Measurements from ENCODE around the gene MUTYH. TPM values are rescaled to one million over a fixed set of nuclear protein-coding genes. Genes with fewer than 3 reads are reported as not detected.
A peak's percentile ranks its signal among the peaks of the same experiment; 100 is the strongest.
"Not testable (repeated sequence)": the region's sequence is repeated elsewhere in the genome, so short reads cannot be mapped to it uniquely, and the experiment has no call there.

MUTYH gene
- total RNA-seq, 1 experiment from 2014 or later, result 53.2 TPM

DNA sequence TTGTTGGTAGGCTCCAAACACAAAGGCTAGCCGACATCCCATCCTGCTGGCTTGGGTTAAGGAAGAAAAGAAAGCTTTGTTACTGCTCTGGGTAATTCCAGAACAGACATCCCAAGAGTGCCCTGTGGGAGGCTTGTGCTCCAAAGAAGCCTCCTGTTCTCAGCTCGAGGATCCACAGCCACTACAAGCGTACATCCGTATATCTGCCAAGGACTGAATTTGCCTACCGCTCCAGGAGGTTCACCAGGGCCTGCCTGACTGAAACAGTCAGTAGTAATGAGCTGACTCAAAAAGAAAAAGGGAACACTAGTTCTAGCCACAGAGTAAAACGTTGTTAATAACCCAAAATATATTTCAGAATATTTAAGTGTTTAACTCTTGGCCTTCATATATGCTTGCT lies 24.8 kb upstream of the MUTYH start:
- H3K4me2 ChIP-seq, result no peak overlapping the region
- H3K4me1 ChIP-seq (replicated peaks; ENCODE audit: insufficient read depth), result peaks cover under 1% of the 10 kb centered on the region; the same call in 1 of the 2 replicates
- no peaks in the 10 kb centered on the region for H3K27me3 ChIP-seq (ENCODE audit: insufficient read depth, low read depth)
- TF ChIP-seq EZH2 (IDR thresholded peaks at IDR 0.05; ENCODE audit: low read depth), result no peak
- TF ChIP-seq, protein P1, sequence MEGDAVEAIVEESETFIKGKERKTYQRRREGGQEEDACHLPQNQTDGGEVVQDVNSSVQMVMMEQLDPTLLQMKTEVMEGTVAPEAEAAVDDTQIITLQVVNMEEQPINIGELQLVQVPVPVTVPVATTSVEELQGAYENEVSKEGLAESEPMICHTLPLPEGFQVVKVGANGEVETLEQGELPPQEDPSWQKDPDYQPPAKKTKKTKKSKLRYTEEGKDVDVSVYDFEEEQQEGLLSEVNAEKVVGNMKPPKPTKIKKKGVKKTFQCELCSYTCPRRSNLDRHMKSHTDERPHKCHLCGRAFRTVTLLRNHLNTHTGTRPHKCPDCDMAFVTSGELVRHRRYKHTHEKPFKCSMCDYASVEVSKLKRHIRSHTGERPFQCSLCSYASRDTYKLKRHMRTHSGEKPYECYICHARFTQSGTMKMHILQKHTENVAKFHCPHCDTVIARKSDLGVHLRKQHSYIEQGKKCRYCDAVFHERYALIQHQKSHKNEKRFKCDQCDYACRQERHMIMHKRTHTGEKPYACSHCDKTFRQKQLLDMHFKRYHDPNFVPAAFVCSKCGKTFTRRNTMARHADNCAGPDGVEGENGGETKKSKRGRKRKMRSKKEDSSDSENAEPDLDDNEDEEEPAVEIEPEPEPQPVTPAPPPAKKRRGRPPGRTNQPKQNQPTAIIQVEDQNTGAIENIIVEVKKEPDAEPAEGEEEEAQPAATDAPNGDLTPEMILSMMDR (conservative IDR thresholded peaks at IDR 0.05), result no peak
- no peak for DNase-seq
- ChIA-PET CTCF (no interaction called here), POLR2A (ENCODE audit: unreplicated experiment) (no interaction called here)
- no peaks in the 10 kb centered on the region for H3K79me2 ChIP-seq (ENCODE audit: low read depth)
- no peak overlapping the region for H3K4me3 ChIP-seq
- no peaks in the 10 kb centered on the region for H3K9me2 ChIP-seq (ENCODE audit: insufficient read depth)
- H3K9me3 ChIP-seq (ENCODE audit: insufficient read depth, low read depth), result no peaks in the 10 kb centered on the region
- no peaks in the 10 kb centered on the region for H3K36me3 ChIP-seq (ENCODE audit: low read depth)
- no TSS peak for BruUV-seq (replicated peaks)
- H3K27ac ChIP-seq, result no peak overlapping the region
- intact Hi-C loops (cut with micrococcal nuclease; ENCODE audit: unreplicated experiment), result no loop called here
- no peaks in the 10 kb centered on the region for H4K20me1 ChIP-seq (ENCODE audit: insufficient read depth)
- no peak overlapping the region for H2AFZ ChIP-seq
- H3F3A ChIP-seq (ENCODE audit: insufficient read depth, low read depth), result peaks cover 11% of the 10 kb centered on the region; the same call in 1 of the 2 replicates

DNA sequence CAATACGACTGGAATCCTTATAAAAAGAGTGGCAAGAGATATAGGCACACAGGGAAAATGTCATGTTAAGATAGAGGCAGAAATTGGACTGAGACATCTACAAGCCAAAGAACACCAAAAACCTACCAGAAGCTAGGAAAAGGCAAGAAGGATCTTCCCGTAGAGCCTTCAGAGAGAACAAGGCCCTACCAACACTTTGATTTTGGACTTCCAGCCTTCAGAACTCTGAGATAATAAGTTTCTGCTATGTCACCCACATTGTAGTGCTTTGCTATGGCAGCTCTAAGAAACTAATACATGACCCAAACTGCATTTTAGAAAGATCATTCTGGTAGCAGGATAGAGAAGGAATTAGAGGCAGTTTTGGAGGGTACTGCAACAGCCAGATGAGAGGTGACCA lies 24.1 kb upstream of the MUTYH start:
- intact Hi-C loops (cut with micrococcal nuclease; ENCODE audit: unreplicated experiment), result no loop called here
- ChIA-PET POLR2A (ENCODE audit: unreplicated experiment) (no interaction called here), CTCF (no interaction called here)

DNA sequence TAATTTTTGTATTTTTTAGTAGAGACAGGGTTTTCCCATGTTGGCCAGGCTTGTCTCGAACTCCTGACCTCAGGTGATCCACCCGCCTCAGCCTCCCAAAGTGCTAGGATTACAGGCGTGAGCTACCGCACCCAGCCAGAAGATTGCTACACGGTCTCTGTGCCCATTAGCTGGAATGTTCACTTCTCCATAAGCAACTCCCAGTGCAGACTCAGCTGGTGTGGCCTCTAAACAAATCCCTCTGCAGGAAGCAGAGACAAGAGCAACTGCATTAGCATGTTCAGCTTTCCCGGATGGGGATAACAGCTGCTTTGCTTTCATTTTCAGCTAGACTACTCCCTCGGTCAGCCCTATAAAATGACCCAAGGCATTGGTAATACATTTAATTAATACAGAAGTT lies 20.7 kb upstream of the MUTYH start:
- H3K27me3 ChIP-seq (ENCODE audit: insufficient read depth, low read depth); H3K79me2 ChIP-seq (ENCODE audit: low read depth); H3K36me3 ChIP-seq (ENCODE audit: low read depth); H3K27ac ChIP-seq; BruUV-seq (replicated peaks); H3K4me3 ChIP-seq; H3K9me2 ChIP-seq (ENCODE audit: insufficient read depth); H2AFZ ChIP-seq; H3K9me3 ChIP-seq (ENCODE audit: insufficient read depth, low read depth); H4K20me1 ChIP-seq (ENCODE audit: insufficient read depth); H3K4me2 ChIP-seq: not testable (repeated sequence)
- ChIA-PET CTCF (interaction anchor here (0.6 to 0.8 kb wide), 2 partner anchors 130 to 237 kb away, joined by 9 read pairs; partner anchors contain the start of gene TESK2), POLR2A (ENCODE audit: unreplicated experiment) (interaction anchor here (1.1 kb wide), 1 partner anchor 57 kb away, joined by 12 read pairs; no protein-coding TSS in a partner anchor)
- peaks cover 12% of the 10 kb centered on the region for H3K4me1 ChIP-seq (replicated peaks; ENCODE audit: insufficient read depth)
- DNase-seq, result peak in 1 of 2 experiments; percentile 5
- H3F3A ChIP-seq (ENCODE audit: insufficient read depth, low read depth), result peaks cover 19% of the 10 kb centered on the region
- intact Hi-C loops (cut with micrococcal nuclease; ENCODE audit: unreplicated experiment), result loop anchor here (1.0 to 2.0 kb wide), 3 partner anchors 130 to 520 kb away; partner anchors contain the start of gene TESK2

More for the DNA sequence above, 24.1 kb upstream of the MUTYH start:
- H3K79me2 ChIP-seq (ENCODE audit: low read depth), result no peaks in the 10 kb centered on the region
- peaks cover 12% of the 10 kb centered on the region; the same call in 1 of the 2 replicates for H3F3A ChIP-seq (ENCODE audit: insufficient read depth, low read depth)
- no peaks in the 10 kb centered on the region for H3K36me3 ChIP-seq (ENCODE audit: low read depth)
- no TSS peak for BruUV-seq (replicated peaks)
- H4K20me1 ChIP-seq (ENCODE audit: insufficient read depth), result no peaks in the 10 kb centered on the region
- no peak overlapping the region for H2AFZ ChIP-seq
- no peaks in the 10 kb centered on the region for H3K27me3 ChIP-seq (ENCODE audit: insufficient read depth, low read depth)
- H3K27ac ChIP-seq, result no peak overlapping the region
- H3K4me1 ChIP-seq (replicated peaks; ENCODE audit: insufficient read depth), result peaks cover 4% of the 10 kb centered on the region; the same call in 1 of the 2 replicates
- DNase-seq, result no peak
- H3K4me3 ChIP-seq, result no peak overlapping the region
- H3K4me2 ChIP-seq, result no peak overlapping the region
- H3K9me3 ChIP-seq (ENCODE audit: insufficient read depth, low read depth), result no peaks in the 10 kb centered on the region
- no peak for TF ChIP-seq EZH2 (IDR thresholded peaks at IDR 0.05; ENCODE audit: low read depth)
- TF ChIP-seq, protein P1 (conservative IDR thresholded peaks at IDR 0.05), result no peak
- no peaks in the 10 kb centered on the region for H3K9me2 ChIP-seq (ENCODE audit: insufficient read depth)

Measured in PC-9 (cell line).